Left cardiac atrium (tissue), 4 donors: ENCODE measurements around the gene RNF220. TPM values are rescaled to one million over a fixed set of nuclear protein-coding genes. Genes with fewer than 3 reads are reported as not detected.

ENCODE experiments used
- ATAC-seq, 2 donors: fragments of 200-7000 bp; cut with Tn5 transposase; one replicate each; pipeline ENCODE4 v1.9.1; 2020; ENCODE audit warnings: mild to moderate bottlenecking in 2 of 2, moderate library complexity in 2 of 2
- DNase-seq: peaks from one replicate; pipeline ENCODE4 v3.0.0-alpha.2; 2020
- intact Hi-C, 2 donors: fragments of 100-400 bp; cut with DNase I; formaldehyde crosslinking; loops; one replicate each; pipeline versions ENCODE4 v1.14.1 to v1.15.1; 2022 to 2023
- total RNA-seq, 2 donors: library from RNA; stranded (reverse); fragmentation: NEBNext Ultra II Directional; extraction: Animal tissue kit (Norgen Biotek cat#: 25700); gene quantifications; one replicate each; pipeline ENCODE4 v1.2.1, GENCODE V29; 2021
- donor health status: DM: no; HTN: yes; CAD: no.
- donor health status: DM: no; HTN: yes; CAD: no; lungs with severe emphysema.
- donor health status: DM: yes; HTN: yes; CAD: no.
- donor health status: Dilated cardiomyopathy.

Gene RNF220
- total RNA-seq, 2 donors from 2014 or later: 67.4 to 68.9 TPM

DNA sequence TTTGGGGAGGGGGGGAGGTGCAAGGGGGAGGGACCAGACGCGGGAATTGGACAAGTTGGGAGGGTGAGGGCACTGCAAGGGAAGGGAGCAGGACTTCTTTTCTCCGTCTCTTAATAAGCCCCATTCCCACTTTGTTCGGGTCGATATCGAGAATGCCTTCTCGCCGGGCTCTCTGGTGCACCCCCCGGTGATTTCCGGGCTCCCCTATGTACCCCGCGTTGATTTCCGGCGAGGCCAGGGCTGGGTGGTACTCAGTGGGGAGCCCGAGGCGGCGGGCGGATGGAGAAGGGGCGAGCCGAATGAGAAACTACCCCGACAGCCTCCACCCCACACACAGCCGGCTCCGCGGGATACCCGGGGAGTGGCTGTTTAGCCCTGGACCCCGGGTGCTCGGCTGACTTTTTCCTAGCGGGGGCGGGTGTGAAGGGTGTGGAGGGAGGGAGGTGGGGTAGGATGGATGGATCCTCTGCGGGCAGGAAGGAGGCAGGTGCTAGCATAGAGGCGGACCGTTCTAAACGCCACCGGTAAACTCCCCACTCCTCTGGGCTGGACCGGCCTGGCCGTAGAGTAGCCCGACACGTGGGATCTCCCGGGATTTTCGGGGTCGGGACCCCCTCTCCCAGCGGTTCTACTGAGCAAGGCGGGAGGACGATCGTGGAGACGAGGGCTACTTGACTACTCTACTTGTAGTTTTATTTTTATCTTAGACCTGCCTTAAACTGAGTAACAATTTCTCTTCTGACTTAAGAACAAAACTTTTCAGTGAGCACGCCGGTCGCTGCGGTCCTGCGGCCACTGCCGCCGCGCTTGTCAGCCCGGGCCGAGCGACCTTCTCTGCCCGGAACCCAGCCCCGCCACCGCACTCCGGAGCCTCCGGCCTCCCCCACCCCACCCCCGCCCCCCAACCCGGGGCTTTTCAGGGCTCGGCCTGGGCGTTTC lies 1.0 kb downstream of the RNF220 start:
- DNase-seq (no peak), ATAC-seq (peak; percentile 49 to 50)
- intact Hi-C loops: loop anchor here in 1 of 2 donors (10.0 kb wide), 1 partner anchor 99 kb away; no protein-coding TSS in a partner anchor

GRCh38 chr1:44406737-44407429 lies 1.8 kb downstream of the RNF220 start:
- ATAC-seq: peak; percentile 11 to 20
- intact Hi-C loops: loop anchor here in 1 of 2 donors (10.0 kb wide), 1 partner anchor 98 kb away; no protein-coding TSS in a partner anchor
- peak; percentile 25 for DNase-seq

DNA sequence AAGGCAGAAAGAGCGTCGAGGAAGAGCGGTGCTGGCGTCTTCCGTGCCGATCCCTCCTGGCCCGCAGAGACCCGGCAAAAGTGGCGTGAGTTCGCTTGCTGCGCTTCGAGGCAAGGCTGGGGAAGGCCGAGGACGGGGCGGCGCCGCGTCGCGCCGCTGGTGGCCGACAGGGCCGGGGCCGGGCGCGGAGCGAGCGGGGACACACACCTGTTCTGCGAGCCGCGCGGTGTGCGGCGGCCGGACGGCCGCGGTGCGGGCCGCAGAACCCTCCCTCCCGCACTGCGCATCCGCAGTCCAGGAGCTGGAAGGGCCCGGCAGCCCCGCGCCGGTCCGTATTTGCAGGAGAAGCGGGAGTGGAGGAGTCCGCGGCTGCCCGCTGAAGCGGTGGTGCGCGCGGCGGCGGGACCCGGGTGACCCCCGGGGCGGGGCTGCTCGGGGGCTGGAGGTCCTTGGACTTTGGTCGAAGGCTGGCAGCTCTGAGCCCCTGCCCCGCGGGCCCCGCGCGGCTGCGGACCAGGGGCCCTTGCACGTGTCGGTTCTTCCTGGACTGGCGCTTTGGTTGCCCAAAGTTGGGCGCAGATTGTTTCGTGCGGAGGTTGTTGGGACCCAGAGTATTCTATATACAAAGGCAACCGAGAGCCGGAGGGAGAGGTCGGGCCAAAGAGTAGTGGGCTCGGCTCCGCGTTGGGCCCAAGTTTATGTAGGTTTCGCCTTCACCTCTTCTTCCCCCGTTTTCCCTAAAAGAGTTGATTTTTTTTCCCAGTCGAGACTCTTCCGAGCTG lies 2.6 kb downstream of the RNF220 start:
- intact Hi-C loops: loop anchor here in 1 of 2 donors (10.0 kb wide), 1 partner anchor 97 kb away; no protein-coding TSS in a partner anchor
- ATAC-seq: no peak
- DNase-seq: no peak

DNA sequence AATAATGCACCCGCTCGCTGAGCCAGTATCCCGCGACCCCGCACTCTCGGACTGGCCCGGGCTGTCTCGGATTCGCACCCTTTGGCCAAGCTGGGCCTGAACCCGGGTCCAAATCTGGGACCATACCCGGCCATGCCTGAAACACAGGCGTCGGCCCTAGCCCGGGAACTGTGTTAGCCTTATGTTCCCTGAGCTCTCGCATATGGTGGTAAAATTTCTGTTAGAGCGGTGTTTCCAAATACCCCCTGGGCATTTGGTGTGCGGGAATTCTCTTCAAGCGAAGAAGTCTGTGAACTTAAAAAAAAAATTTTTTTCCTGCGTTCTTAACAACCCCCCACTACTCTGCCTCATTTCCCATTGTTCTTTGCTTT lies 3.1 kb downstream of the RNF220 start:
- DNase-seq (no peak), ATAC-seq (no peak)
- intact Hi-C loops: loop anchor here in 1 of 2 donors (10.0 kb wide), 1 partner anchor 97 kb away; no protein-coding TSS in a partner anchor

GRCh38 chr1:44408632-44409602 lies 3.9 kb downstream of the RNF220 start:
- intact Hi-C loops: loop anchor here in 1 of 2 donors (10.0 kb wide), 1 partner anchor 96 kb away; no protein-coding TSS in a partner anchor
- DNase-seq (no peak), ATAC-seq (no peak)

DNA sequence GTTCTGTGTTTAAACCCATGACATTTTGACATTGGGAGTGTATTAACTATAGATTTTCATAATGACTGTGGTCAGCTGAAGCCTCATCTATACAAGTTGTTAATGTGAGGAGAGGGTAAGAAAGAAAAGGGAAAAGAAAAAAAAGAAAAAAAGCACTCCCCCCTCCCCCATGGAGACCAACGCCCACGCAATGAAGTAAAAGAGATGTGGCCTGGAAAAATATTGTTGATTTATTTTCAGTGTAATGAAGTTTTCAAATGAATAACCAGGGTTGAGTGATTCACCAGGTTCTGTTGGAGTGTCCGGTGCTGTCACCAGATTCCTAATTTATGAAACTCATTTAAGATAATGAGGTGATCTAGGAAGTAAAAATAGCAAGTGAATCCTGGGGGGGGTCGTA lies 4.7 kb downstream of the RNF220 start:
- DNase-seq (no peak), ATAC-seq (no peak)
- intact Hi-C loops: loop anchor here in 1 of 2 donors (10.0 kb wide), 1 partner anchor 95 kb away; no protein-coding TSS in a partner anchor

DNA sequence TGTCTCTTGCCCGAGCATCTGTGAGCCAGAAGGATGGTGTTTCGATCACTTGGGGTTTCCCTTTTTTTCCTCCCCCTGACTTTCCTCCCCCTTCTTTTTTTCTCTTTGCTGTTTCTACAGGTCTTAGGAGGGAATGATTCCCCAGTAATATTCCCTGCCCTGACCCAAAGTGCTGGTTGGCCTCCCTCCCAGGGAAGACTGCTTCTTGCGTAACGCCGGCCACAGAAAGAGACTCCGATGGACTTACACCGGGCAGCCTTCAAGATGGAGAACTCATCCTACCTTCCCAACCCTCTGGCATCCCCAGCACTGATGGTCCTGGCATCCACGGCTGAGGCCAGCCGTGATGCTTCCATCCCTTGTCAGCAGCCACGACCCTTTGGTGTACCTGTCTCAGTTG lies 6.8 kb downstream of the RNF220 start:
- DNase-seq: no peak
- ATAC-seq: peak in 1 of 2 donors; percentile 52
- intact Hi-C loops: no loop called here

DNA sequence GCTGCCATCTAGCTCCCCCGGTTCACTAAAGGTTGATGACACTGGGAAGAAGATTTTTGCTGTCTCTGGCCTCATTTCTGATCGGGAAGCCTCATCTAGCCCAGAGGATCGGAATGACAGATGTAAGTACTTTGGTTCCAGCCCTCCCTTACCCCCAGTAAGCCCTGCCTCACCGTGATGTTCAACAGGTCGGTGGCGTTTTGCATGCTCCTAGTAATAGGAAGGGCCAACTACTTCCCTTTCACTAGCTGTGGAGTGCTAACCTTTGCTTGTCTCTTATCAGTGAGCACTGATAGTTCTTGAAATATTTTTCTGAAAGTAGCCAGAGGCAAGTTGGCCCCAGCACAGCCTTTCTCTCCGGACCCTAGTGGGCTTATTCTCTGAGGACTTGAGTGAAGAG lies 7.5 kb downstream of the RNF220 start:
- ATAC-seq (no peak), DNase-seq (no peak)
- intact Hi-C loops: no loop called here

DNA sequence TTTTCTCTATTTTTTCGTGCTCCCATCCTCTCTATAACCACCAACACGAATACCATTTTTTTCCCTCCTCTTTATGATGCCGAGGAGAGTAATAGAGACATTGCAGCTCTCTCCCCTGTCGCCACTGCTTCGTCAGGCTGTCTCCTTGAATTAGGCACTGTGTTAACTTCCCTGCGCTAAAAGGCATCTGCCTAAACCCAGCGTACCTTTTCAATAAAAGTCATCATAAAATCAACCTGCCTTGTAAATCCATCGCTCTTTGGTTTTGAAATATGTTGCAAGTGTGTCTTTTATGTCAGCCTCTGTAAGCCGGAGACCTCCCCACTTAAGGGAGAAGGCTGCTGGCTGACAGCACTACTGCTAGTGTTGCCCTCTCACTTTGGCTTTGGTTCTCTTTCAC lies 8.7 kb downstream of the RNF220 start:
- DNase-seq: no peak
- no peak for ATAC-seq
- intact Hi-C loops: no loop called here

DNA sequence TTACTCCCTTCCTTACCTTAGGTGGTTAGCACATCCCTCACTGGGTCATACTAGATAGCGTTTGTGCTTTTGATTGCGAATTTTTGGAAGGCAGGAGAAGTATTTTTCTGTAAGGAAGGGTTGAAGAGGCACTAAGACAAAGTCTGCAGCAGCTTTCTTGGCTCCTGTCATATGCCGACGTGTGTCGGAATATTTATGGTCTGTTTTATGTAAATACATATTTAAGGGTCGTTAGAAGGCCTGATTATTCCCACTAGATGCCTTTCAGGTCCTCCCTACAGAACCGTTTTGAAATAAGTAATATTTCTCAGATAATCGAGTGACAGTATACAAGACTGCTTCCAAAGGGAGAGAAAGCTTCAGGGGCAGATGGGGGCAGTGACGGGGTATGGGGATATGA lies 10.0 kb downstream of the RNF220 start:
- no peak for DNase-seq
- ATAC-seq: no peak
- intact Hi-C loops: no loop called here

DNA sequence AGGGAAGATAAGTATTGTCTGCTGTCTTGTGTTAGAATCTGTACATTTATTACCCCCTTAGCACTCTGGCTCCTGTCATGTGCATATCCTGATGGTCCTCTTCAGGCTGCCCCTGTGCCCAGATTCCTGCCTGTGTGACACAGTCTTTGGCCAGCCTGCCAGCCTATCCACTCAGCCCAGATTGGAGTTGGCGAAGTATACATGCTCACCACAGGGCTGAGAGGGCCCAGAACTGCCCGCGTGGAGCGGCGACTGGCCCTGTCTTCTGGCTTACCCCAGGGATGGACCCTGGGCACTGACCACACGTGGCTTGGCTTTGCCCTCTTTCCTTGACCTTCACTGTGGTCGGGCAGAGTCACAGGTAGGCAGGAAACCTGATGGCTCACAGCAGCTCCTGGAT lies 11.4 kb downstream of the RNF220 start:
- intact Hi-C loops: no loop called here
- ATAC-seq (no peak), DNase-seq (no peak)

GRCh38 chr1:44417351-44418021 lies 12.4 kb downstream of the RNF220 start:
- peak; percentile 86 to 90 for ATAC-seq
- DNase-seq: peak; percentile 38
- intact Hi-C loops: no loop called here

GRCh38 chr1:44418022-44418673 lies 13.1 kb downstream of the RNF220 start:
- intact Hi-C loops: no loop called here
- ATAC-seq (no peak), DNase-seq (no peak)

- intact Hi-C loops: loop anchor here in 1 of 2 donors (5.0 kb wide), 1 partner anchor 77 kb away; no protein-coding TSS in a partner anchor
Measured at GRCh38 chr1:44419901-44420300, 14.8 kb downstream of the RNF220 start.

GRCh38 chr1:44420535-44420934 lies 15.5 kb downstream of the RNF220 start:
- intact Hi-C loops: loop anchor here in 1 of 2 donors (5.0 kb wide), 1 partner anchor 77 kb away; no protein-coding TSS in a partner anchor
- ATAC-seq: no peak
- no peak for DNase-seq

More at GRCh38 chr1:44419901-44420300, 14.8 kb downstream of the RNF220 start:
- no peak for DNase-seq
- ATAC-seq: no peak

- no peak for ATAC-seq
- intact Hi-C loops: loop anchor here in 1 of 2 donors (5.0 kb wide), 1 partner anchor 76 kb away; no protein-coding TSS in a partner anchor
Measured at GRCh38 chr1:44421446-44421884, 16.4 kb downstream of the RNF220 start.

GRCh38 chr1:44422161-44422560 lies 17.1 kb downstream of the RNF220 start:
- intact Hi-C loops: loop anchor here in 1 of 2 donors (5.0 kb wide), 1 partner anchor 75 kb away; no protein-coding TSS in a partner anchor

More at GRCh38 chr1:44421446-44421884, 16.4 kb downstream of the RNF220 start:
- no peak for DNase-seq

More at GRCh38 chr1:44422161-44422560, 17.1 kb downstream of the RNF220 start:
- ATAC-seq: no peak
- DNase-seq: no peak
